GM23338 (cell line): ENCODE results near the gene BPIFB1.

Experiments used
- CREB1 ChIP-seq: fragments of 250-450 bp; sonication (Bioruptor Pico); IDR thresholded peaks from 2 replicates; pipeline ENCODE4 v1.5.0; 2020; ENCODE audit warnings: low read depth, mild to moderate bottlenecking, moderate library complexity
- TF ChIP-seq, protein P1 (sequence below), 2 experiments: fragments of 200-600 bp in 1 of 2; sonication (generic) in 1 of 2; conservative IDR thresholded peaks; 2 replicates each; pipeline versions ENCODE4 v1.5.1 to v1.6.1; 2016 to 2017; ENCODE audit warnings: antibody characterized with exemption in 2 of 2, low read depth in 2 of 2, mild to moderate bottlenecking in 2 of 2, moderate library complexity in 1 of 2
- TF ChIP-seq, protein P2 (sequence below): IDR thresholded peaks from one replicate; pipeline ENCODE4 v1.6.1; 2018; ENCODE audit warnings: antibody characterized with exemption; ENCODE audit not compliant: unreplicated experiment

DNA sequence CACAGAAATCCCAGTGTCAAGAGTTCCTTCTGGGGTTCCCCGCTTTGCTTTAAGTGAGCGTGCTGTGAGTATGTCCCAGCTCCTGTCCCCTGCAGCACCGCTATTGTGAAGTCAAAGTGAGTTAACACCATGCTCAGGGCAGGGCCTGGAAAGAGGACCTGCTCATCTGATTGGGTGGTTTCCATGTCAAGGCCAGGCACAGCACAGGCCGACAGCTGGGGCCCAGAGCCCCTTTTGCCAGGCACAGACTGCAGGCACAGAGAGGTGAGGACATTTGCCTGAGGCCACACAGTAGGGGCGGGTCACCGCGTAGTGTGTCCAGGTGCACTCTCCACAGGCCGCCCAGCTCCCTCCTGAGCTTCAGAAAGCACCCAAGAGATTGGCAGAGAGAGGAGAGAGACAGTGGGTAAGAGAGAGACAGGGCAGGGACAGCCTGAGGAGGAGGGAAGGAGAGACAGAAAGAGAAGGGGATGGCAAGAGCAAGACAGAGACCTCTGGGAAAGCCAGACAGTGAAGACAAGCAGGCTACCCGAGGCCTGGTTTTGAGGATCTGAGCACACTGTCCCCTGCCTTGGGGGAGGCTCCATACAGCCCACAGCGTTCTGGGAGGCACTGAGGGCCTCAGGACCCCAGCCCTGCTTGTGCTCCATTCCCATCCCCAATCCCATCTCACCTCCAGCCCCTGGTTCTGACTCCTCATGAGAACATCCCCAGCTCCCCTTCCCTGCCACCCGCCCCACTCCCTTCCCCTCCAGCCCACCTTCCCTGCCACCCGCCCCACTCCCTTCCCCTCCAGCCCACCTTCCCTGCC lies 6.5 kb upstream of the BPIFB1 start:
- TF ChIP-seq, protein P1, sequence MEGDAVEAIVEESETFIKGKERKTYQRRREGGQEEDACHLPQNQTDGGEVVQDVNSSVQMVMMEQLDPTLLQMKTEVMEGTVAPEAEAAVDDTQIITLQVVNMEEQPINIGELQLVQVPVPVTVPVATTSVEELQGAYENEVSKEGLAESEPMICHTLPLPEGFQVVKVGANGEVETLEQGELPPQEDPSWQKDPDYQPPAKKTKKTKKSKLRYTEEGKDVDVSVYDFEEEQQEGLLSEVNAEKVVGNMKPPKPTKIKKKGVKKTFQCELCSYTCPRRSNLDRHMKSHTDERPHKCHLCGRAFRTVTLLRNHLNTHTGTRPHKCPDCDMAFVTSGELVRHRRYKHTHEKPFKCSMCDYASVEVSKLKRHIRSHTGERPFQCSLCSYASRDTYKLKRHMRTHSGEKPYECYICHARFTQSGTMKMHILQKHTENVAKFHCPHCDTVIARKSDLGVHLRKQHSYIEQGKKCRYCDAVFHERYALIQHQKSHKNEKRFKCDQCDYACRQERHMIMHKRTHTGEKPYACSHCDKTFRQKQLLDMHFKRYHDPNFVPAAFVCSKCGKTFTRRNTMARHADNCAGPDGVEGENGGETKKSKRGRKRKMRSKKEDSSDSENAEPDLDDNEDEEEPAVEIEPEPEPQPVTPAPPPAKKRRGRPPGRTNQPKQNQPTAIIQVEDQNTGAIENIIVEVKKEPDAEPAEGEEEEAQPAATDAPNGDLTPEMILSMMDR (conservative IDR thresholded peaks at IDR 0.05; ENCODE audit: low read depth in 2 of 2), result no peak
- TF ChIP-seq, protein P2, sequence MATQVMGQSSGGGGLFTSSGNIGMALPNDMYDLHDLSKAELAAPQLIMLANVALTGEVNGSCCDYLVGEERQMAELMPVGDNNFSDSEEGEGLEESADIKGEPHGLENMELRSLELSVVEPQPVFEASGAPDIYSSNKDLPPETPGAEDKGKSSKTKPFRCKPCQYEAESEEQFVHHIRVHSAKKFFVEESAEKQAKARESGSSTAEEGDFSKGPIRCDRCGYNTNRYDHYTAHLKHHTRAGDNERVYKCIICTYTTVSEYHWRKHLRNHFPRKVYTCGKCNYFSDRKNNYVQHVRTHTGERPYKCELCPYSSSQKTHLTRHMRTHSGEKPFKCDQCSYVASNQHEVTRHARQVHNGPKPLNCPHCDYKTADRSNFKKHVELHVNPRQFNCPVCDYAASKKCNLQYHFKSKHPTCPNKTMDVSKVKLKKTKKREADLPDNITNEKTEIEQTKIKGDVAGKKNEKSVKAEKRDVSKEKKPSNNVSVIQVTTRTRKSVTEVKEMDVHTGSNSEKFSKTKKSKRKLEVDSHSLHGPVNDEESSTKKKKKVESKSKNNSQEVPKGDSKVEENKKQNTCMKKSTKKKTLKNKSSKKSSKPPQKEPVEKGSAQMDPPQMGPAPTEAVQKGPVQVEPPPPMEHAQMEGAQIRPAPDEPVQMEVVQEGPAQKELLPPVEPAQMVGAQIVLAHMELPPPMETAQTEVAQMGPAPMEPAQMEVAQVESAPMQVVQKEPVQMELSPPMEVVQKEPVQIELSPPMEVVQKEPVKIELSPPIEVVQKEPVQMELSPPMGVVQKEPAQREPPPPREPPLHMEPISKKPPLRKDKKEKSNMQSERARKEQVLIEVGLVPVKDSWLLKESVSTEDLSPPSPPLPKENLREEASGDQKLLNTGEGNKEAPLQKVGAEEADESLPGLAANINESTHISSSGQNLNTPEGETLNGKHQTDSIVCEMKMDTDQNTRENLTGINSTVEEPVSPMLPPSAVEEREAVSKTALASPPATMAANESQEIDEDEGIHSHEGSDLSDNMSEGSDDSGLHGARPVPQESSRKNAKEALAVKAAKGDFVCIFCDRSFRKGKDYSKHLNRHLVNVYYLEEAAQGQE, result no peak
- TF ChIP-seq CREB1 (CRISPR knock-in tag), result no peak
